Measurements from ENCODE around the gene GDPD4. TPM values are rescaled to one million over a fixed set of nuclear protein-coding genes. Genes with fewer than 3 reads are reported as not detected.

Gene GDPD4
- total RNA-seq, 2 experiments from 2014 or later, result not detected

DNA sequence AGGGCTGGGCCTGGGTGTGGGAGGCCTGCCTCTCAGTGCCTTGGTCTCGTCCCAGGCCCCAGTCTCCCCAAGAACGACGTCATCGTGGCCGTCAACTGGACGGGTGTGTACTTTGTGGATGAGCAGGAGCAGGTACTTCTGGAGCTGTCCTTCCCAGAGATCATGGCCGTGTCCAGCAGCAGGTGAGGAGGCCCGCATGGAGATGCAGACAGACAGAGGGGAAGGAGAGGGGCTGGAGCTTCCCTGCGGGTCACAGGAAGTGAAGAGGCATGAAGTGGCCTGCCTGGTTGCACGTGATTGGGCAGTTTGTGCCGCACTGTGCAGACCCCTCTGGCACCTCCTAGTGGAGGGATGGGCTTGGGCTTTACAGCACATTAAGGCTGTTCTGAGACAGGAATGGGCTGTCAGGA, 103.0 kb downstream of the GDPD4 start:
- CTCF ChIA-PET, result interaction anchor here (1.1 to 3.0 kb wide), 3 partner anchors 10 to 350 kb away, joined by 4 to 11 read pairs (median 5); no protein-coding TSS in a partner anchor
- peak; percentile 38 for DNase-seq
- intact Hi-C loops (cut with micrococcal nuclease), result loop anchor here (10.0 kb wide), 1 partner anchor 176 kb away; no protein-coding TSS in a partner anchor
- no peak overlapping the region for H3K4me3 Mint-ChIP-seq
- H3K9me3 Mint-ChIP-seq, result no peaks in the 10 kb centered on the region
- H3K27ac Mint-ChIP-seq, result no peak overlapping the region
- H3K36me3 Mint-ChIP-seq (ENCODE audit: low read depth), result no peaks in the 10 kb centered on the region
- H3K27me3 Mint-ChIP-seq (ENCODE audit: low read depth), result no peaks in the 10 kb centered on the region
- H3K4me1 Mint-ChIP-seq (ENCODE audit: low read depth), result no peaks in the 10 kb centered on the region

DNA sequence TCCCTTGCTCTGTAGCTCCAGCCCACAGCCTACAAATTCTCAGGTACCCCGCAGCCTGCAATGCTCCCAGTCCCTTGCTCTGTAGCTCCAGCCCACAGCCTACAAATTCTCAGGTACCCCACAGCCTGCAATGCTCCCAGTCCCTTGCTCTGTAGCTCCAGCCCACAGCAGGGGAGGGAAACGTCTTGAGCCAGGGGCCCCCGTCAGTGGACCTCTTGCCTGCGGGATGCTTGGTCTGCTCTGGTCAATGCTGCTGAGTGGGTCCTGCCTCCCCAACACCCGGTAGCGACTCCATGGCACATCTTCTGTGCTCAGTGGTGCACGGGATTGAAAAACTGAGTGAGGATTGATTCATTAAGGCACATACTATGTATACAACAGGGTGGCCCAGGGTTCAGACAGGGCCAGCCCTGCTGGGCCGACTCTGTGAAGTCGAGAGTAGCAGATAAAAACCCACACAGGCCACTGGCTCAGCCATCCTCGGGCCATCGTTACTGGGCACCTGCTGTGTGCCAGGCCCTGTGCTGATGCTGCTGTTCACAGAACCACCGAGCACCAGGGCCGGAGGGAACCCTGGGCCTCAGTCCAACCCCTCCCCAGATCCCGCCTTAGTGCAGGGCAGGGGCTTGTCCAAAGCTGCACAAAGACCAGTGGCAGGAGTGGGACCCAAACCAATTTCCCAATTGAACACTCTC, 103.7 kb downstream of the GDPD4 start:
- CTCF ChIA-PET, result interaction anchor here (0.5 to 3.0 kb wide), 2 partner anchors 9 to 651 kb away, joined by 3 to 11 read pairs; no protein-coding TSS in a partner anchor
- DNase-seq, result no peak
- no peaks in the 10 kb centered on the region for H3K27me3 Mint-ChIP-seq (ENCODE audit: low read depth)

DNA sequence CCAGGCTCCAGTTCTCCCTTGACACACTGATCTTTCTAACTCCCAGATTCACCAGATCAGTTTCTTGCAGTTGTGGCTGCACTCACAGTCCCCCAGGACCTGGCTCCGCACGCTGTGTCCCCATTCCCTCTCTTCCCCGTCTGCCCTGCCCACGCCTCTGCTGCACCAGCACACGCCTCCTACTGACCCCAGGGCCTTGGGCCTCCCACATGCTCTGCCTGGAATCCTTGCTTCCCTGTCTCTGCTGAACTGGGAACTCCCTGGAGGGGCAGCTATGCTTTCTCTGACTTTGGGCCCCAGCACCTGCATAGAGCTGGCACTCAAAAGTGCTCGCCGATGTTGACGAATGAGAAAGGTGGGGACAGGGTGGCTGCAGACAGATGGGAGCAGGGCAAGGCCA, 104.5 kb downstream of the GDPD4 start:
- H3K36me3 Mint-ChIP-seq (ENCODE audit: low read depth), result no peaks in the 10 kb centered on the region
- no peak overlapping the region for H3K27ac Mint-ChIP-seq
- no peaks in the 10 kb centered on the region for H3K27me3 Mint-ChIP-seq (ENCODE audit: low read depth)
- H3K4me1 Mint-ChIP-seq (ENCODE audit: low read depth), result no peaks in the 10 kb centered on the region
- H3K4me3 Mint-ChIP-seq, result no peak overlapping the region
- DNase-seq, result no peak
- intact Hi-C loops (cut with micrococcal nuclease), result loop anchor here (10.0 kb wide), 1 partner anchor 178 kb away; no protein-coding TSS in a partner anchor
- CTCF ChIA-PET, result interaction anchor here (3.4 kb wide), 1 partner anchor 352 kb away, joined by 13 read pairs; no protein-coding TSS in a partner anchor
- H3K9me3 Mint-ChIP-seq, result no peaks in the 10 kb centered on the region

More for the DNA sequence above, 103.7 kb downstream of the GDPD4 start:
- Mint-ChIP-seq H3K36me3 (ENCODE audit: low read depth) (no peaks in the 10 kb centered on the region), H3K9me3 (no peaks in the 10 kb centered on the region), H3K4me1 (ENCODE audit: low read depth) (no peaks in the 10 kb centered on the region), H3K4me3 (no peak overlapping the region), H3K27ac (no peak overlapping the region)
- intact Hi-C loops (cut with micrococcal nuclease), result loop anchor here (10.0 kb wide), 1 partner anchor 177 kb away; no protein-coding TSS in a partner anchor

DNA sequence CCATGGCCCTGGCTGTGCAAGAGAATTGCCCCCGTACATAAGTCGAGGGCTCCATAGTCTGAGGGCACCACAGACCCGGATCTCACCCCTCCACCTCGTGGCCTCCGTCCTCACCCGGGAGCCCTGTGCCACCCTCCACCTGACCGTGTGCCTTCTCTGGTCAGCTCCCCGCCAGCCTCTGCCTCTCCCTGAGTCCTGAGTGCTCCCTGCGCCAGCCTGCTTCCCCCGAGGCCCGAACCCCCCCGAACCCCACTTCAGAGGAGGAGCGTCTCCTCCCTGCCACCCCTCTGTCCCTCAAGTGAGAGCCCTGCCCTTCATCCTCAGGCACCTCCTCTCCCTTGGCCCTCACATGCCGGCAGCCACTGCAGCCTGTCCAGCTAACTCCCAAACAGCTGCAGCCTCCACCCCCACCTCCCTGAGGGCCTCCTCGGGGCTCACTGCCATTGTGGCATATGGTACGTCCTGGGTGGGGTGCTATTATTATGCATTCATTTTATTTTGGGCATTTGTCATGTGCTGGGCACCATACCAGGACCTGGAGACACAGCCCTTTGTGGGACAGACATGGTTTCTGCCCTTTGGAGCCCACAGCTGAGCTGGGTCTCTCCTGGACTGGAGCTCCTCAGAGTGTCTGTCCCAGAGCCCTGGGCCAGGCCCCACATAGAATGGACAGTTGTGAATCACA, 106.3 kb downstream of the GDPD4 start:
- DNase-seq, result no peak
- Mint-ChIP-seq H3K4me1 (ENCODE audit: low read depth) (no peaks in the 10 kb centered on the region), H3K36me3 (ENCODE audit: low read depth) (no peaks in the 10 kb centered on the region), H3K27me3 (ENCODE audit: low read depth) (no peaks in the 10 kb centered on the region), H3K4me3 (no peak overlapping the region), H3K9me3 (no peaks in the 10 kb centered on the region), H3K27ac (no peak overlapping the region)
- CTCF ChIA-PET, result interaction anchor here (0.6 to 3.4 kb wide), 4 partner anchors 64 to 353 kb away, joined by 3 to 13 read pairs (median 4); partner anchors contain the start of gene MYO7A
- intact Hi-C loops (cut with micrococcal nuclease), result loop anchor here (10.0 kb wide), 1 partner anchor 180 kb away; no protein-coding TSS in a partner anchor

DNA sequence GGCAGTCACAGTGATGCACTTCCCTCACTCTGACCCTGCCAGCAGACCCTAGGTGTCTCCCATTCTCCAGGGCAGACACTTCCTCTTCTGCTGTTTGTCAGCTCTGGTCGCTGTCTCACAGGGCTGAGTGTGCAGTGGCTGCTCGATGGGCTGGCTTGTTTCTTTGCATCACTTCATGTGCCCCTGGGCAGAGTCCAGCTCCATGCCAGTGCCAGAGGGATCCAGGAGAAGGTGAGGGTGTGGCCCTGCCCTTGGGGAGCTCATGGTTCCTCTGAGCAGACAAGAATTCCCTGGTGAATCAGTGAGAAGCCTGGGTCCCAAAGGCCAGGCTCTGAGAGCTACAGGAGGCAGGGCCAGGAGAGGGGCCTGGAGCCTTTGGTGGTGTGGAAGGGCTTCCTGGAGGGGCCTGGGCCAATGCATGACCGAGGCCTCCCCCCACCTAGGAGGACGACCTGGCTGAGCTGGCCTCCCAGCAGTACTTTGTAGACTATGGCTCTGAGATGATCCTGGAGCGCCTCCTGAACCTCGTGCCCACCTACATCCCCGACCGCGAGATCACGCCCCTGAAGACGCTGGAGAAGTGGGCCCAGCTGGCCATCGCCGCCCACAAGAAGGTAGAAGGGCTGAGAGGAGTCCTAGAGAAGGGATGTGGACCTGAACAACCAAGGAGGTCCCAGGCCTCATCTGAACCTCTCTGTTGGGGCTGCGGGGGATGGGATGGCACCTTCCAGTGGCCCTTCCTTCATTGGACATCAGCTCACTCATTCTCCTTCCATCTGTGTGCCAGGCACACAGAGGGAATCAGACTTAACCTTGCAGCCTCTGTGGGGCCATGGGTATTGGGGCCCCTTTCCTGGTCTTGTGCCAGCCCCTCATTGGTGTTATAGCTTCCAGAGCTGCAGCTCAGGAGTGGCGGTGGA, 107.3 kb downstream of the GDPD4 start:
- no peak overlapping the region for H3K4me3 Mint-ChIP-seq
- intact Hi-C loops (cut with micrococcal nuclease), result loop anchor here (10.0 kb wide), 1 partner anchor 181 kb away; no protein-coding TSS in a partner anchor
- CTCF ChIA-PET, result interaction anchor here (0.6 to 3.4 kb wide), 6 partner anchors 18 to 460 kb away, joined by 3 to 13 read pairs (median 4); partner anchors contain the start of gene MYO7A
- H3K9me3 Mint-ChIP-seq, result no peaks in the 10 kb centered on the region
- no peaks in the 10 kb centered on the region for H3K27me3 Mint-ChIP-seq (ENCODE audit: low read depth)
- H3K36me3 Mint-ChIP-seq (ENCODE audit: low read depth), result no peaks in the 10 kb centered on the region
- H3K27ac Mint-ChIP-seq, result no peak overlapping the region
- DNase-seq, result no peak
- H3K4me1 Mint-ChIP-seq (ENCODE audit: low read depth), result no peaks in the 10 kb centered on the region

DNA sequence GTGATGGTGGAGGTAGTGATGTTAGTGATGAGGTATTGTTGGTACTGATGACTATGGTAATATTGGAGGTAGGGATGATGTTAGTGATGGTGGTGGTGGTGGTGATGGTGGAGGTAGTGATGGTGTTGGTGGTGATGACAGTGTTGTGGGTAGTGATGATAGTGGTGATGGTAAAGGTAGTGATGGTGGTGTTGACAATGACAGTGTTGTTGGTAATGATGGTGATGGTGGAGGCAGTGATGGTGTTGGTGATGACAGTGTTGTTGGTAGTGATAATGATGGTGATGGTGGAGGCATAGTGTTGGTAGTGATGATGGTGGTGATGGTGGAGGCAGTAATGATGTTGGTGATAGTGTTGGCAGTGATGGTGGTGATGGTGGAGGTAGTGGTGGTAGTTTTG, 108.3 kb downstream of the GDPD4 start:
- Mint-ChIP-seq H3K4me1 (ENCODE audit: low read depth) (no peaks in the 10 kb centered on the region), H3K36me3 (ENCODE audit: low read depth) (no peaks in the 10 kb centered on the region), H3K27ac (no peak overlapping the region), H3K4me3 (no peak overlapping the region), H3K9me3 (no peaks in the 10 kb centered on the region), H3K27me3 (ENCODE audit: low read depth) (no peaks in the 10 kb centered on the region)
- intact Hi-C loops (cut with micrococcal nuclease), result loop anchor here (10.0 kb wide), 1 partner anchor 182 kb away; no protein-coding TSS in a partner anchor
- CTCF ChIA-PET, result interaction anchor here (0.7 to 1.3 kb wide), 3 partner anchors 19 to 356 kb away, joined by 3 to 5 read pairs (median 3); no protein-coding TSS in a partner anchor
- DNase-seq, result no peak

DNA sequence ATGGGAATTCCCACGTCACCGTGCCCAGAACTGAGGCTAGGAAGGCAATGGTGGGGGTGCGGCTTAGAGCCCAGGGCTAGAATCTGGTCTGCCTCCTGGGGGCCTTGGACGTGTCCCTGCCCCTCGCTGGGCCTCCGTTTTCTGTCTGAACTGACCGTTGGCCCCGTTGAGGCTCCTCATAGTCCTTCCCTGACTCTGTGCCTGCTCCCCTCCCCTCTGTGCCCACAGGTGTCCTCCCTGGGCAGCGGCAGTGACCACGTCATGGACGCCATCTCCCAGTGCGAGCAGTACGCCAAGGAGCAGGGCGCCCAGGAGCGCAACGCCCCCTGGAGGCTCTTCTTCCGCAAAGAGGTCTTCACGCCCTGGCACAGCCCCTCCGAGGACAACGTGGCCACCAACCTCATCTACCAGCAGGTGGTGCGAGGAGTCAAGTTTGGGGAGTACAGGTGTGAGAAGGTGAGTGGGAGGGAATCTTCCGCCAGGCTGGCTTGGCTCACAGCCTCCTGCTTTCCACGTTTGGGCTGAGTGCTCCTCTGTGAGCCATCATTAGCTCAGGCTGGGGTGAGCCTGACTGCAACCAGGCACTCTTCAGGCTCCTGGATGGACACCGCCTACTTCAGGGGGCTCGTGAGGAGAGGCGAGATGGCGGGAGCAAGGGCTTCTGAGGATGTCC, 109.5 kb downstream of the GDPD4 start:
- no peak overlapping the region for H3K4me3 Mint-ChIP-seq

DNA sequence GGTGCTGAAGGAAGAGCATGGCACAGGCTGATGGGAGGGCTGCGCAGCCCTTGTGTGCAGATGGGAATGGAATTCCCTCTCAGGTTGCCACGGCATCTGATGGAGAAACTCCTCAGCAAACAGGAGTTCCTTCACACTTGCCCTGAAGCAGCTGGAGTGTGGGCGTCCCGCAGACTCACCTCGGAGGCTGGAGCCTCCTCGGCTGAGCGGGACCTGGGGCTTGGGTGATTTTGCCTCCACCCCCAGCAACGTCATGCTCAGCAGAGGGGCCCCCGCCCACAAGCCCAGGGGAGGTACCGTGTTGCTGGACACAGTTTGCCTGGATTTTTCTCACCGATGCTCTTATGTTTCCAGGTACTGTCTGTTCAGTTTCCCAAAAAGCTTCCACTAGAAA, 110.1 kb downstream of the GDPD4 start:
- CTCF ChIA-PET, result no interaction called here
- H3K36me3 Mint-ChIP-seq (ENCODE audit: low read depth), result no peaks in the 10 kb centered on the region
- no peak overlapping the region for H3K4me3 Mint-ChIP-seq
- no peak overlapping the region for H3K27ac Mint-ChIP-seq
- intact Hi-C loops (cut with micrococcal nuclease), result loop anchor here (10.0 kb wide), 1 partner anchor 183 kb away; no protein-coding TSS in a partner anchor
- no peaks in the 10 kb centered on the region for H3K4me1 Mint-ChIP-seq (ENCODE audit: low read depth)
- no peaks in the 10 kb centered on the region for H3K27me3 Mint-ChIP-seq (ENCODE audit: low read depth)
- no peaks in the 10 kb centered on the region for H3K9me3 Mint-ChIP-seq
- no peak for DNase-seq

More for the DNA sequence above, 109.5 kb downstream of the GDPD4 start:
- no peaks in the 10 kb centered on the region for H3K36me3 Mint-ChIP-seq (ENCODE audit: low read depth)
- intact Hi-C loops (cut with micrococcal nuclease), result loop anchor here (1.0 to 10.0 kb wide), 3 partner anchors 183 to 427 kb away; no protein-coding TSS in a partner anchor
- H3K9me3 Mint-ChIP-seq, result no peaks in the 10 kb centered on the region
- H3K27ac Mint-ChIP-seq, result no peak overlapping the region
- CTCF ChIA-PET, result interaction anchor here (1.0 kb wide), 1 partner anchor 357 kb away, joined by 5 read pairs; no protein-coding TSS in a partner anchor
- H3K4me1 Mint-ChIP-seq (ENCODE audit: low read depth), result no peaks in the 10 kb centered on the region
- no peaks in the 10 kb centered on the region for H3K27me3 Mint-ChIP-seq (ENCODE audit: low read depth)
- DNase-seq, result peak; percentile 80

DNA sequence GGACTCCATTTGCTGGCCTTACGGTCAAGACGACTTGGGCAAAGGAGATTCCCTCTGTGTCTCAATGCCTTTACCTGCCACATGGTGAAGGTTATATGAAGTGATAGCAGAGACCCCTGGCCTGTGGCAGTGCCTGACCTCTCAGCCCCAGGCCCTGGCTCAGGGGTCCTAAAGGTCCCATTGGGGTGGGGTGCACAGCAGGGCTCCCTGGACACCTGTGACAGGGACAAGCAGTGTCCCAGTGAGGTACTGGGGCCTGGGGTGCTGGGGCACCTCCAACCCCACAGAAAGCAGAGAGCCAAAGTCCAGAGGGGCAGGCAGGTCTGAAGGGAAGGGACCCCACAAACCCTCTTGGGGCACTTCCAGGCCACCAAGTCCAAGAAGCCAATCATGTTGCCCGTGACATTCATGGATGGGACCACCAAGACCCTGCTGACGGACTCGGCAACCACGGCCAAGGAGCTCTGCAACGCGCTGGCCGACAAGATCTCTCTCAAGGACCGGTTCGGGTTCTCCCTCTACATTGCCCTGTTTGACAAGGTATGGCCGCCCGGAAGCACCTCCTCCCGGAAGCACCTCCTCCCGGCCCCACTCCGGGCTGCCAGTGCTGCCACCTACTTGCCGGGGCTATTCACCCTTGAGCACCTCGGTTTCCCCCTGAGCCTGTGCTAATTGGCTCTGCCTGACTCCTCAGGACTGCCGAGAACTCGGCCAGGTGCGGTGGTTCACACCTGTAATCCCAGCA, 111.0 kb downstream of the GDPD4 start:
- Mint-ChIP-seq H3K36me3 (ENCODE audit: low read depth) (no peaks in the 10 kb centered on the region), H3K9me3 (no peaks in the 10 kb centered on the region), H3K4me3 (no peak overlapping the region), H3K27ac (no peak overlapping the region), H3K27me3 (ENCODE audit: low read depth) (no peaks in the 10 kb centered on the region), H3K4me1 (ENCODE audit: low read depth) (no peaks in the 10 kb centered on the region)
- intact Hi-C loops (cut with micrococcal nuclease), result loop anchor here (10.0 kb wide), 1 partner anchor 184 kb away; no protein-coding TSS in a partner anchor
- DNase-seq, result no peak
- CTCF ChIA-PET, result interaction anchor here (0.7 to 8.4 kb wide), 2 partner anchors 62 to 420 kb away, joined by 3 to 87 read pairs; partner anchors contain the start of gene MYO7A

DNA sequence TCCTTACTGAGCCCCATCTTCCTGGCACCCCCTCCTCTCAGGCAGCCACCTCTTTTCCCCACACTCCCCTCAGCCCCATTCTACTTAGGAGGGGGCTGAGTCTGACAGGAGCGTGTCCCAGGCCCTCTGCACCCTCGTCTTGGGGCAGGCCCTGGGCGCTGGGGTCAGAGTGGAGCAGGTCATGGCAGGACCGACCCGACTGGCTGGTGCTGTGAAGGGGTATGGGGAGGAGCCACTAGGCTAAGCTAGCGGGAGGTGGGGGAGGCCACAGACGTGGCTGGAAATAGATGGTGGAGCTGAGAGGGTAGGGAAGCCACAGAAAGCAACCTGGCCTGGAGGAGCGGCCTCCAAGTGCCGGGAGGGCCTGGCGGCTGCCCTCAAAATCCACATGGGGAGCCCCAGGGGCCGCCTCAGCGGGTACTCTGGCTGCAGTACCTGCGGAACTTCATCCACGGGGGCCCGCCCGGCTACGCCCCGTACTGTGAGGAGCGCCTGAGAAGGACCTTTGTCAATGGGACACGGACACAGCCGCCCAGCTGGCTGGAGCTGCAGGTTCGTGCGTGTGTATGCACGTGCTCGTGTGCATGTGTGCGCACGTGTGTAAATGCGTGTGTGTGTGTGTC, 111.8 kb downstream of the GDPD4 start:
- CTCF ChIA-PET, result interaction anchor here (0.8 to 8.4 kb wide), 4 partner anchors 10 to 357 kb away, joined by 3 to 87 read pairs (median 8); partner anchors contain the start of gene MYO7A
- no peak overlapping the region for H3K27ac Mint-ChIP-seq
- H3K9me3 Mint-ChIP-seq, result no peaks in the 10 kb centered on the region
- no peaks in the 10 kb centered on the region for H3K27me3 Mint-ChIP-seq (ENCODE audit: low read depth)
- intact Hi-C loops (cut with micrococcal nuclease), result loop anchor here (10.0 kb wide), 1 partner anchor 185 kb away; no protein-coding TSS in a partner anchor
- H3K4me1 Mint-ChIP-seq (ENCODE audit: low read depth), result no peaks in the 10 kb centered on the region
- H3K36me3 Mint-ChIP-seq (ENCODE audit: low read depth), result no peaks in the 10 kb centered on the region
- no peak for DNase-seq
- no peak overlapping the region for H3K4me3 Mint-ChIP-seq

Data from activated naive CD4-positive, alpha-beta T cell treated with anti-CD3 and anti-CD28 coated beads for 36 hours (primary cell).